DND-41 (cell line): ENCODE measurements around the gene ASIC2.

Experiments
- EZH2 ChIP-seq: IDR thresholded peaks from 3 replicates; pipeline ENCODE4 v1.6.1; 2012; ENCODE audit warnings: borderline replicate concordance, low read depth, mild to moderate bottlenecking, moderate library complexity, low read length, inconsistent platforms; ENCODE audit not compliant: severe bottlenecking
- TF ChIP-seq, protein P1 (sequence below): IDR thresholded peaks from 2 replicates; pipeline ENCODE4 v1.5.1; 2012; ENCODE audit warnings: borderline replicate concordance, low read length, moderate library complexity, mild to moderate bottlenecking; ENCODE audit not compliant: poor library complexity, severe bottlenecking; ENCODE audit errors: extremely low read depth

DNA sequence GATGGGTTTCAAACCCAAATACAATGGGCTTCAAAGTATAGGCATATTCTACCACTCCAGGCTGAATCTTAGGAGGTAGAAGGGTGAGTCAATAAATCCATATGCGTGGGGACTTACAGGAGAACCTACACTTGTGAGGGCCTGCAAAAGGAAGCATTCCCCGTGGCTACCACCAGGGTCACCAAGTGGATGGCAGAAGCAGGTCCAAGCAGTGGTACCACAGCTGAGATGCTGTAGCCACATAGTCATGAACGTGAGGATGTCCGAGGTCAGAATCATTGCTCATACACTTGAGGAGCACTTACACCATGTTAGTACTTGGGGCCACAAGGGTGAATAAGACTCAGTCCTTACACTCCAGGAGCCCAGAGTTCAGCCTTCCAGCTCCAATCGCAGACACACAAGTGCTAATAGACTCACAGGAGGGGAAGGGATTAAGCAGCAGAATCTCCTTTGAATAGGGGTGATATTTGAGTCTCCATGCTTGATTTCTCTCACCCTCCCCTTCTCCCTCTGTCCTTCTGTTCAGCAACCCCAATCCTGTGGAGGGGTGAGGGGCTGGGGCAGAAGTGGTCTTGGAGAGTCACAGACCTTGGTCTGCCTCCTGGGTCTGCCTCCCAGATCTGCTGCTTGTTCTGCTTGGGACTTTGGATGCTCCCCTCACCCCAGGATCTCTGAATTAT lies 42.5 kb upstream of the ASIC2 start:
- TF ChIP-seq, protein P1, sequence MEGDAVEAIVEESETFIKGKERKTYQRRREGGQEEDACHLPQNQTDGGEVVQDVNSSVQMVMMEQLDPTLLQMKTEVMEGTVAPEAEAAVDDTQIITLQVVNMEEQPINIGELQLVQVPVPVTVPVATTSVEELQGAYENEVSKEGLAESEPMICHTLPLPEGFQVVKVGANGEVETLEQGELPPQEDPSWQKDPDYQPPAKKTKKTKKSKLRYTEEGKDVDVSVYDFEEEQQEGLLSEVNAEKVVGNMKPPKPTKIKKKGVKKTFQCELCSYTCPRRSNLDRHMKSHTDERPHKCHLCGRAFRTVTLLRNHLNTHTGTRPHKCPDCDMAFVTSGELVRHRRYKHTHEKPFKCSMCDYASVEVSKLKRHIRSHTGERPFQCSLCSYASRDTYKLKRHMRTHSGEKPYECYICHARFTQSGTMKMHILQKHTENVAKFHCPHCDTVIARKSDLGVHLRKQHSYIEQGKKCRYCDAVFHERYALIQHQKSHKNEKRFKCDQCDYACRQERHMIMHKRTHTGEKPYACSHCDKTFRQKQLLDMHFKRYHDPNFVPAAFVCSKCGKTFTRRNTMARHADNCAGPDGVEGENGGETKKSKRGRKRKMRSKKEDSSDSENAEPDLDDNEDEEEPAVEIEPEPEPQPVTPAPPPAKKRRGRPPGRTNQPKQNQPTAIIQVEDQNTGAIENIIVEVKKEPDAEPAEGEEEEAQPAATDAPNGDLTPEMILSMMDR, result no peak
- TF ChIP-seq EZH2, result no peak
